Lung microvascular endothelial cell (primary cell): ENCODE measurements around the gene FAM163B. TPM values are rescaled to one million over a fixed set of nuclear protein-coding genes. Genes with fewer than 3 reads are reported as not detected.

ENCODE experiments used
- DNase-seq, 2 donors: peaks; one replicate each; pipeline versions ENCODE4 v3.0.0 to v3.0.0-alpha.2; 2010; ENCODE audit warnings: low read depth in 2 of 2
- total RNA-seq: library from RNA; depleted of rRNA; stranded (reverse); fragments of >200 nt; gene quantifications from 2 replicates; pipeline ENCODE4 v1.2.1, GENCODE V29; 2014

Gene FAM163B
- total RNA-seq, 1 donor from 2014 or later, result not detected

- no peak for DNase-seq
Observed at GRCh38 chr9:133529457-133529856, 79.7 kb downstream of the FAM163B start.

- no peak for DNase-seq
Observed at GRCh38 chr9:133528876-133529241, 80.3 kb downstream of the FAM163B start.

- no peak for DNase-seq
Observed at GRCh38 chr9:133528001-133528875, 81.0 kb downstream of the FAM163B start.

GRCh38 chr9:133527444-133527920 lies 81.7 kb downstream of the FAM163B start:
- DNase-seq, result no peak

Other genes with a start within 250 kb of the FAM163B start
- 249 and 303 TPM in 2 replicates for gene SURF4, start 233.3 kb downstream of the FAM163B start, total RNA-seq
- gene STKLD1, start 233.0 kb downstream of the FAM163B start, total RNA-seq, result 0.44 and 0.60 TPM in 2 replicates
- 11.6 and 14.9 TPM in 2 replicates for gene REXO4, start 191.4 kb downstream of the FAM163B start, total RNA-seq
- 0.44 and 0.60 TPM in 2 replicates for gene ADAMTS13, start 187.0 kb downstream of the FAM163B start, total RNA-seq
- gene CACFD1, start 149.4 kb downstream of the FAM163B start, total RNA-seq, result 9.2 and 15.9 TPM in 2 replicates
- 12.1 and 21.6 TPM in 2 replicates for gene SLC2A6, start 130.3 kb downstream of the FAM163B start, total RNA-seq
- not detected in 2 replicates for gene MYMK, start 84.4 kb downstream of the FAM163B start, total RNA-seq
- gene ADAMTSL2, start 74.7 kb downstream of the FAM163B start, total RNA-seq, result under 0.01 TPM in 2 replicates
- not detected in 2 replicates for gene DBH, start 27.0 kb upstream of the FAM163B start, total RNA-seq
- gene SARDH, start 129.0 kb upstream of the FAM163B start, total RNA-seq, result 0.20 and 0.22 TPM in 2 replicates